HCT116 (cell line): Measurements from ENCODE around the gene WASHC2A. TPM values are rescaled to one million over a fixed set of nuclear protein-coding genes. Genes with fewer than 3 reads are reported as not detected.
"Not testable (repeated sequence)": the region's sequence is repeated elsewhere in the genome, so short reads cannot be mapped to it uniquely, and the experiment has no call there.

Experiments
- ATAC-seq: fragments of 200-7000 bp; cut with Tn5 transposase; 2 replicates; pipeline ENCODE4 v1.9.1; 2020; ENCODE audit warnings: mild to moderate bottlenecking, moderate library complexity
- BruUV-seq: library from RNA; stranded (reverse); fragments of 400-500 nt; replicated peaks from 2 replicates; lab custom pipeline; 2021; lab: Mats Ljungman, UMichigan
- CTCF ChIA-PET: fragments of 300-600 bp; sonication (Branson Sonifier 250); formaldehyde crosslinking; loops from one replicate; lab custom pipeline; 2021; ENCODE audit warnings: antibody characterized with exemption; lab: Charles Lee
- POLR2A ChIA-PET: fragments of 300-600, 350-600 bp; sonication (Branson Sonifier 250); formaldehyde crosslinking; loops from one replicate; lab custom pipeline; 2021; ENCODE audit warnings: antibody characterized with exemption; lab: Charles Lee
- RAD21 ChIA-PET, 2 experiments: fragments of 300-600 bp; sonication (Branson Sonifier 250); formaldehyde crosslinking; loops; one replicate each; lab custom pipeline; 2023; ENCODE audit warnings: low total read pairs in 2 of 2; ENCODE audit not compliant: uncharacterized antibody in 2 of 2, unreplicated experiment in 2 of 2, low non-redundant PET in 1 of 2; lab: Charles Lee
- DNase-seq: peaks from one replicate; pipeline ENCODE4 v3.0.0-alpha.2; 2010; ENCODE audit warnings: low read depth, low spot score
- H2AFZ ChIP-seq: fragments of 200-600 bp; shearing (Covaris generic), sonication (generic); 2 replicates; pipeline ENCODE4 v1.6.1; 2017; ENCODE audit warnings: low read depth, mixed run types, mixed read lengths, antibody characterized with exemption, low read length; ENCODE audit not compliant: poor library complexity, severe bottlenecking
- H3K27ac ChIP-seq: 2 replicates; pipeline ENCODE4 v1.5.1; 2012; ENCODE audit warnings: low read depth, low read length
- H3K27me3 ChIP-seq: fragments of 200-600 bp; sonication (generic); 2 replicates; pipeline ENCODE4 v1.6.1; 2016; ENCODE audit warnings: mixed run types, low read length, mixed read lengths; ENCODE audit not compliant: insufficient read depth
- H3K36me3 ChIP-seq, 2 experiments: fragments of 200-500 bp in 1 of 2; fragments of 200-600 bp in 1 of 2; sonication (Bioruptor generic) in 1 of 2; sonication (generic) in 1 of 2; 2 replicates each; pipeline versions ENCODE4 v1.5.1 to v1.6.1; 2014 to 2016; ENCODE audit warnings: low read length in 2 of 2, inconsistent platforms in 1 of 2, mixed read lengths in 1 of 2, mixed run types in 1 of 2; ENCODE audit not compliant: insufficient read depth in 2 of 2, control insufficient read depth in 1 of 2
- H3K4me1 ChIP-seq, 2 experiments: fragments of 200-600 bp in 1 of 2; sonication (generic) in 1 of 2; 2 replicates each; pipeline versions ENCODE4 v1.5.1 to v1.6.1; 2012 to 2017; ENCODE audit warnings: low read length in 2 of 2, inconsistent platforms in 1 of 2, mild to moderate bottlenecking in 1 of 2, mixed read lengths in 1 of 2, mixed run types in 1 of 2, moderate library complexity in 1 of 2; ENCODE audit not compliant: insufficient read depth in 2 of 2, control insufficient read depth in 1 of 2
- H3K4me2 ChIP-seq: fragments of 200-600 bp; sonication (generic); 2 replicates; pipeline ENCODE4 v1.6.1; 2017; ENCODE audit warnings: mixed run types, low read length, mixed read lengths
- H3K4me3 ChIP-seq, 2 experiments: fragments of 200-600 bp in 1 of 2; sonication (generic) in 1 of 2; replicated peaks in 1 of 2; 2 replicates each; pipeline ENCODE4 v1.5.1; 2011 to 2016; ENCODE audit warnings: low read length in 2 of 2, control low read depth in 1 of 2, low read depth in 1 of 2, mild to moderate bottlenecking in 1 of 2, mixed read lengths in 1 of 2, mixed run types in 1 of 2
- H3K79me2 ChIP-seq: fragments of 200-600 bp; sonication (generic); 2 replicates; pipeline ENCODE4 v1.6.1; 2017; ENCODE audit warnings: mild to moderate bottlenecking, mixed run types, low read length, moderate library complexity, mixed read lengths; ENCODE audit not compliant: insufficient read depth
- H3K9ac ChIP-seq: fragments of 200-600 bp; sonication (generic); 2 replicates; pipeline ENCODE4 v1.6.1; 2016; ENCODE audit warnings: low read length, mixed read lengths
- H3K9me2 ChIP-seq: fragments of 200-600 bp; sonication (generic), shearing (Covaris generic); 2 replicates; pipeline ENCODE4 v1.6.1; 2017; ENCODE audit warnings: mixed run types, mild to moderate bottlenecking, moderate library complexity; ENCODE audit not compliant: insufficient read depth
- H3K9me3 ChIP-seq, 2 experiments: fragments of 200-500 bp in 1 of 2; fragments of 200-600 bp in 1 of 2; sonication (Bioruptor generic) in 1 of 2; sonication (generic) in 1 of 2; 2 replicates each; pipeline ENCODE4 v1.6.1; 2014 to 2017; ENCODE audit warnings: low read length in 2 of 2, mixed read lengths in 2 of 2, inconsistent platforms in 1 of 2, low read depth in 1 of 2, mild to moderate bottlenecking in 1 of 2, mixed run types in 1 of 2, moderate library complexity in 1 of 2; ENCODE audit not compliant: control insufficient read depth in 1 of 2, insufficient read depth in 1 of 2
- H4K20me1 ChIP-seq: fragments of 200-600 bp; sonication (generic), shearing (Covaris generic); 2 replicates; pipeline ENCODE4 v1.6.1; 2017; ENCODE audit warnings: mixed run types, mild to moderate bottlenecking, moderate library complexity; ENCODE audit not compliant: insufficient read depth
- intact Hi-C: fragments of 100-400 bp; cut with micrococcal nuclease; formaldehyde crosslinking; loops from 2 replicates; pipeline ENCODE4 v1.10.0; 2022
- total RNA-seq: library from RNA; stranded (reverse); gene quantifications from one replicate; pipeline ENCODE4 v1.2.1, GENCODE V29; 2021; ENCODE audit not compliant: unreplicated experiment

The WASHC2A gene
- total RNA-seq, 1 experiment from 2014 or later, result 19.2 TPM

GRCh38 chr10:50132841-50133240 is 65.1 kb downstream of the WASHC2A start:
- POLR2A ChIA-PET, BruUV-seq, H4K20me1 ChIP-seq, H3K4me3 ChIP-seq, CTCF ChIA-PET, H3K27me3 ChIP-seq, H3K36me3 ChIP-seq, H3K9ac ChIP-seq, H3K9me2 ChIP-seq, H3K4me2 ChIP-seq, H3K27ac ChIP-seq, RAD21 ChIA-PET, H2AFZ ChIP-seq, H3K4me1 ChIP-seq, DNase-seq, H3K79me2 ChIP-seq, intact Hi-C loops, H3K9me3 ChIP-seq, ATAC-seq: not testable (repeated sequence)

- H3K36me3 ChIP-seq, ATAC-seq, H2AFZ ChIP-seq, H3K4me3 ChIP-seq, intact Hi-C loops, H3K9me2 ChIP-seq, H3K4me2 ChIP-seq, BruUV-seq, RAD21 ChIA-PET, H3K4me1 ChIP-seq, H3K9ac ChIP-seq, H4K20me1 ChIP-seq, H3K27me3 ChIP-seq, H3K27ac ChIP-seq, H3K79me2 ChIP-seq, DNase-seq, CTCF ChIA-PET, POLR2A ChIA-PET, H3K9me3 ChIP-seq: not testable (repeated sequence)
Observed at GRCh38 chr10:50143512-50144174, 75.9 kb downstream of the WASHC2A start.

DNA sequence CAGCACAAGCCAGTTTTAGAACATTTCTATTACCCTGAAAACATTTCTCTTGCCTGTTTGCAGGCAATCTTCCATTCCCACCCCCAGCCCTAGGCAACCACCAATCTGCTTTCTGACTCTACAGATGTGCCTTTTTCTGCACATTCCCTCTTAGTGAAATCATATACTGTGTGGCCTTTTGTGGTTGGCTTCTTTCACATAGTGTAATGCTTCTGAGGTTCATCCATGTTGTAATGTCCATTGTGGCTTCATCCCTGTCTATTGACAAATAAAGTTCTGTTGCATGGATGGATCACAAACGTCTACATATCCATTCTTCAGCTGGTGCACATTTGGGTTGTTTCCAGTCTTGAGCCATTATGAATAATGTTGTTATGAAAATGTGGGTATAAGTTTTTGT is 77.8 kb downstream of the WASHC2A start:
- H3K27me3 ChIP-seq, H3K36me3 ChIP-seq, BruUV-seq, DNase-seq, H3K27ac ChIP-seq, H3K79me2 ChIP-seq, intact Hi-C loops, CTCF ChIA-PET, H3K9me2 ChIP-seq, RAD21 ChIA-PET, H4K20me1 ChIP-seq, ATAC-seq, H3K9me3 ChIP-seq, H3K4me2 ChIP-seq, H3K4me3 ChIP-seq, H3K9ac ChIP-seq, H2AFZ ChIP-seq, H3K4me1 ChIP-seq, POLR2A ChIA-PET: not testable (repeated sequence)
